GM18502 (cell line): ENCODE results near the gene CD52.
"Not testable (repeated sequence)": the region's sequence is repeated elsewhere in the genome, so short reads cannot be mapped to it uniquely, and the experiment has no call there.

Experiments used
- ATAC-seq: cut with Tn5 transposase; IDR thresholded peaks from one replicate; pipeline ENCODE4 v1.9.1; 2021; ENCODE audit warnings: mild to moderate bottlenecking; ENCODE audit not compliant: unreplicated experiment, poor library complexity

CD52 gene

DNA sequence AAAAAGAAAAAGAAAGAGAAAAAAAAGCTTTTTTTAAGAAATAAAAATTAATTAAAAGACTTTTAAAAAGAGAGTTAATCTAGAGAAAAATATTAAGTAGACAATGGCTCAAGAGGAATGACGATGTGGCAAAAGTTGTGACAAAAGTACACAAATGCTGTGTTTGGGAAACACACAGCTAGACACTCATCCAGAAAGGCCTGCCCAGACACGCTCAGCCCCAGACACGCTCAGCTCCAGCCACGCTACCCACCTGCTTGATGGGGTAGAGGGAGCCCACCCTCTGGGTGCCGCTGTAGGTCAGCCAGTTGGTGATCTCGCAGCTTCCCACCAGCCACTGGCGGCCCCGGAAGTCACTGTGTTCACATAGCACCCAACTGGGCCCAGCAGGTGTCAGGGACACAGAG lies 10.2 kb downstream of the CD52 start:
- no peak for ATAC-seq

GRCh38 chr1:26328597-26328996 lies 10.8 kb downstream of the CD52 start:
- ATAC-seq, result no peak

GRCh38 chr1:26329380-26329779 lies 11.6 kb downstream of the CD52 start:
- ATAC-seq, result not testable (repeated sequence)

- ATAC-seq, result no peak
Measured at GRCh38 chr1:26330276-26330675, 12.5 kb downstream of the CD52 start.

GRCh38 chr1:26333312-26333711 lies 15.6 kb downstream of the CD52 start:
- ATAC-seq, result not testable (repeated sequence)

DNA sequence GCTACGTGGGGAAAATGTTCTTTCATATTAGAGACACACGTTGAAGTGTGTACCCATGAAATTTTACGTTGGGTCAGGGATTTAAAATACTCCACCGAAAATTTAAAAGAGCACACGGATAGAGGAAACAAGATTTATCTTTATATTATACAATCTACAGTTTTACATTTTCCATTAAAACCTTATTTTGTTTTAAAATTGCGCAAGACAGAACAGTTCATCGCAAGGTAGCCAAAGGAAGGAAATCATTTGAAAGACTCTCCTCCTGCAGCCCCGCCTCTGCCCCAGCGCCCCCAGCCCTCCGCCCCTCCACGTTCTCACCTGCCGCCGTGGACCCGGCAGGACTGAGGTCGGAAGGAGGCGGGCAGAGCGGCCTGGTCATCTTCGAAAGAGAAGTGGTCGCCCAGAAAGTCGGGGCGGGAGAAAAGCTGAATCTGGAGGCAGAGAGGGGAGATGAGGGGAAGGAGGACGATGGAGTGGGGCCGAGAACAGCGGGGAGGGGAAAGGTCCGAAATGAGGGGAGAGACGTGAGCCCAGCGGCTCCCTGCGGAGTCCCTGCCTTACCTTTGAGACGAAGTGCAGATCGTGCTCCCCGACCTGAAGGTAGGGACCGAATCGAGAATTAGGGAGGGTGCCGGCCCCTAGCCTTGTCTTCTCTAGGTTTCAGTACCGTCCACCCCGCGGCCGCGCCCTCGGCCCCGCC lies 18.2 kb downstream of the CD52 start:
- peak; percentile 67 for ATAC-seq

DNA sequence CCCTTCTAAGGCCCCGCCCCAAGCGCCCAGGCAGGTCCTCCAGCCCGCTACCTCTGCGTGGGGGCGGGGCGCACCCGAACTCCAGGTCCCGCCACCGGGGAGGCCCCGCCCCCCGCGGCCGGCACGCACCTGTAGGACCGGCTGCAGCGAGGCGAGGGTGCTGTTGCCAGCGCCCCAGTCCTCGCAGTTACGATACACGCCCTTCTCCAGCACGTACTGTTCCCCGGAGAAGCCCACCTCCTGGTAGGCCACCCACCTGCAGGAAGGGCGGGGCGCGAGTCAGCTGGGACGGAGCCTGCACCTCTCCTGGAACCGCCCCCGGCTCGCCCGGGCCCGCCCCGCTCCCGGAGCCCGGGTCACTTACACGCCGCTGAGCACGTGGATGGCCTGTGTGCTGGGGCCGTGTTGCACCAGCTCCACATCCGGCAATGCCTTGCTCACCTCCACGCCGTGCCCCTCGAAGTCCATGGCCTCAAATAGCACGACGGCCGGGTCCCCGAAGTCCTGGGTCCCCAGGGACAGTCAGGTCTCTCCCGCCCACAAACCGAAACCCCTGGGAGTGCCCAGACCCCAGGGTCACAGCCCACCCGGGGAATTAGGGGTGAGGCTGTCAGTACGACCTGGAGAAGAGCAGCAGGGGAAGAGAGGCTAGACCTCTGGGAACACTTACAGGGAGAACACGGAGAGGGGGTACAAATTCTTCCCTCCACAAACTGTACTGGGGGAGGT lies 18.9 kb downstream of the CD52 start:
- peak; percentile 43 for ATAC-seq

DNA sequence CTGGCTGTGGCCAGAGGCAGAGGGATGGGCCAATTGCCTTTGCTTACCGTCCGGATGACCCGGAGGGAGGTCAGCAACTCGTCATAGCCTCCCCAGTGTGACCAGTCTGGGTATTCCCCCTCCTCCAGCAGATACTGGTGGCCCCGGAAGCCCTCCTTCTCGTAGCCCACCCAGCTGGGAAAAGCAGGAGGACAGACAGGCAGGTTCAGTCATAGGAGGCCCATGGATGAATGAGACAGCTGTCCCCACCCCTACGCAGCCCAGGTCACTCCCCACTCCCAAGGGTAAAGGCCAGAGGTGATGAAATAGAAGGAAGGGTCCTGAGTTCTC lies 19.4 kb downstream of the CD52 start:
- no peak for ATAC-seq

- no peak for ATAC-seq
Measured at GRCh38 chr1:26337625-26338024, 19.9 kb downstream of the CD52 start.

DNA sequence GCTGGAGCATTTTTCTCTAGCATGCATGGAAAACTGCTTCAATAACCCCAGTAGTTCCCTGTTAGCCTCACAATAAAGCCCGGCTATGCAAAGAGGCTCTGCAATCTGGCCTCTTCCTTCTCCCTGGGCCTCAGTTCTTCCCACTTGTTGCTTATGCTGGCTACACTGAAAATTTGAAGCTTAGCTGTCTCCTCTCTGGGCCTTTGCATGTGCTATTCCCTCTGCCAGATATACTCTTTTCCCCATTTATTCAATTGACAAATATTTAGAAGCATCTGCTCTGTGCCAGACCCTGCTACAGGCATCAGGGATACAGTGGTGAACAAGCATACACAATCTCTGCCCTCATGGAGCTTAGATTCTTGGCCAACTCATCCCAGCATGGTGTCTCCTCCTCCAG lies 20.9 kb downstream of the CD52 start:
- ATAC-seq, result no peak

DNA sequence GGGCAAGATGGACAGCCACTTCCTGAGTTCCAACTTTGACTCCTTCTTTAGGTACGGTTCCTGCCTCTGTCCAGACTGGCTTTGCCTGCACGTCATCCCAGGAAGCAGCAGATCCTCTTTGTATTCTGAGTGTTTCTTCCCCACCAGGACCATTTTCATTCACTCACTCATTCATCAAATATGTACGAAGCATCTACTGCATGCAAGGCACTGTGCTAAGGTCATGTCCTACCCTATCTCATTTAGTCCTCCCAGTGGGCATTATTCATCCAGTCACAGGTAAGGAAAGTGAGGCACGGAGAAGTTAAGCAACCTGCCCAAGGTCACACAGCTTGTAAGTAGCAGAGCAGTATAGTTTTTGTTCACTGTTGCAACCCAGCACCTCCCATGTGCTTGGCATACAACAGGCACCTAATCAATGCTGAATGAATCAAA lies 22.3 kb downstream of the CD52 start:
- no peak for ATAC-seq

- ATAC-seq, result no peak
Measured at GRCh38 chr1:26344147-26344920, 26.6 kb downstream of the CD52 start.

- no peak for ATAC-seq
Measured at GRCh38 chr1:26345718-26346117, 28.0 kb downstream of the CD52 start.

DNA sequence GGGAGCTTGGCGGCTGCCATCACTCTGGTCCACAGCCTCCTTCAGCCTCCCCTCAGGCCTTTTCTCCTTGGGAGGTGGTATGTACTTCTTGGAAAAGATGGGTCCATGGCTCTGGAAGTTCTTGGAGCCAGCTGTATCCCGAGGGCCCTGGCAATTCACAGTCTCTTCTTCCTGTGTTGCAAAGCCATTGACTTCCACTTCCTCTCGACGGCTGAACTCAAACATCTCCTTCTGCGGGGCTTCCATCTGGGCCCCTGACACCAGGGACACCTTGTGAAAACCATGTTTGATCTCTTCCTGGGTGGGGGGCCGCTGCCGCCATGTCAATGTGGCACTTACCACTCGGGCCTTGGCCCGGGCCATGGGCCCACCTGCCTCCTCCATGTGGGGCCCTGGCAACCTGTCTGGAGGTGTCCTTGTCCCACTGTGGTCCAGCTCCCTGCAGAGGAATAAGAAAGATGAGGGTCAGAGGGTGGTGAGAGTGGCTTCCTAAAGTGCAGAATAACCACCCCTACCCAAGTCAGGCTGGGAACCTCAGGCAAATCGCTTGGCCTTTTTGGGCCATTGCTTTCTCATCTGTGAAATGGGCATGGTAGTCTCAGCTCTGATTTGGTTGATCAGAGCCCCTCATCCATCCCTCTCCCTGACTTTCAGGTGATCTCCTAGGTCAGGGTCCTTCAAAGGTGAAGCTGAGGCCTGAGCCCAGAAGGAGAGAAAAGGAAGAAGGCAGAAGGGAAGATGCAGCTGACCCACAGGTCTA lies 28.7 kb downstream of the CD52 start:
- no peak for ATAC-seq

DNA sequence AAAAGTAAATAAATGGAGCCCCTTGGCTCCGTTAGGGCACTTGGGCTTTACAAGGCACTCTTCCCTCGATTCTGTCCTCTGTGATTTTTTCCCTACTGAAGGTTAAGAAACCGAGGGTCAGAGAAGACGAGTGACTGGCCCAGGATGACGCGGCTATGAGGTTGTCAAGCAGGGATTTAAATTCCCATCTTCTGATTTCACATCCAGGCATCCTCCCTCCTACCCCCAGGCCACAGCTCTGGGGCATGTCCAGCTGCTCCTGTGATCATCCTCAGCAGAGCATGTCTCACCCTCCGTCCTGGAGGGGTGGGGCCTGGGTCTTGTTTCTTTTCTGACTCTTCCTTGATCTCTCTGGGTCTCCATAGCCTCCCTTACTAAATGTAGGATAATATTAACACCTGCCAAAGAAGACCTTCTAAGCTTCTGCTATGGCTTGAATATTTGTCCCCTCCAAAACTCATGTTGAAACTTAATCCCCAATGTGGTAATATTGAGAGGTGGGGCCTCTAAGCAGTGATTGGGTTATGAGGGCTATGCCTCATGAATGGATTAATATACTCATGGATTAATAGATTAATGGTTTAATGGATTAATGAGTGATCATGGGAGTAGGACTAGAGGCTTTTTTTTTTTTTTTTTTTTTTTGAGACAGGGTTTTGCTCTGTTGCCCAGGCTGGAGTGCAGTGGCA lies 31.6 kb downstream of the CD52 start:
- ATAC-seq, result no peak

DNA sequence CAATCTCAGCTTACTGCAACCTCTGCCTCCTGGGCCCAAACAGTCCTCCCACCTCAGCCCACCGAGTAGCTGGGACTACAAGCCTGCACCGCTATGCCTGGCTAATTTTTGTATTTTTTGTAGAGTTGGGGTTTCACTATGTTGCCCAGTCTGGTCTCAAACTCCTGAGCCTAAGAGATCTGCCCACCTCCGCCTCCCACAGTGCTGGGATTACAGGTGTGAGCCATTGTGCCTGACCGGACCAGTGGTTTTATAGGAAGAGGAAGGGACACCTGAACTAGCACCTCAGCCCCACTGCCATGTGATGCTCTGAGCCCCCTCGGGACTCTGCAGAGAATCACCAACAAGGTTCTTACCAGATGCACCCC lies 32.1 kb downstream of the CD52 start:
- no peak for ATAC-seq

- ATAC-seq, result no peak
Measured at GRCh38 chr1:26350343-26350700, 32.6 kb downstream of the CD52 start.

- no peak for ATAC-seq
Measured at GRCh38 chr1:26350701-26351589, 33.2 kb downstream of the CD52 start.
